Measurements from ENCODE around the gene MKLN1.
"Not testable (repeated sequence)": the region's sequence is repeated elsewhere in the genome, so short reads cannot be mapped to it uniquely, and the experiment has no call there.

MKLN1 gene

DNA sequence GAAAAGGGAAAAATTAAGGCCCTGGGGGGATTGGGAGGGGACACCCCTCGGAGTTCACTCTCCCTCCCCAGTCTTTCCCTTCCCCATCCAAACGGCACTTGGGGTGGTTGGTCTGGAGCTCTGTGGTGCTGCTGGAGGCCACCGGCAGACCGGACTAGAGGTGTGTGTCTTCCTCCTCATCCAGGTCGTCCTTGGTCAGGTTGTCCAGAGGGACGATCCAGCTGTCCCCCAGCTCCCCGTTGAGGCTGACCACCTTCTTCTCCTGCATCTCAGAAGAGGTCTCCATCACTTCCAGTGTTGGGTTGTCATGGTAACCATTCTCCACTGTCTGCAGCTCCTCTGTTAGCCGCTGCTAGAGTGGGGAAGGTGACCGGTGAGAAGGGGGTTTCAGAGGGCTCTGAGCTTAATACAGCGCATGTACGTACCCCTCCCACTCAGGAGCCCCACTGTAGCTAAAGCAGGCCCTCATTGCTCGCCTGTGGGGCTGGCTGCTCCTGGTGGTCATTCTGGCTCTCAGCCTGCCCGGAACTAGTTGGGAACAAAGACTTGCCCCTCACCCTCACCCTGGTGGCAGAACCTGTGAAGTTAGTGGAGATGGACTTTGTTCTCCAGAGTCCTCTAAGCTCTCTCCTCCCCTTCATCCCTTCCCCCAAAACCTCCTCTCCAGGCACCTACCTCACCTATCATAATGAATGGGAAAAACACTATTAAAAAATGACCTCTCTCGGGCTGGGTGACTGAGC lies 176.7 kb downstream of the MKLN1 start:
- DNase-seq, result no peak

DNA sequence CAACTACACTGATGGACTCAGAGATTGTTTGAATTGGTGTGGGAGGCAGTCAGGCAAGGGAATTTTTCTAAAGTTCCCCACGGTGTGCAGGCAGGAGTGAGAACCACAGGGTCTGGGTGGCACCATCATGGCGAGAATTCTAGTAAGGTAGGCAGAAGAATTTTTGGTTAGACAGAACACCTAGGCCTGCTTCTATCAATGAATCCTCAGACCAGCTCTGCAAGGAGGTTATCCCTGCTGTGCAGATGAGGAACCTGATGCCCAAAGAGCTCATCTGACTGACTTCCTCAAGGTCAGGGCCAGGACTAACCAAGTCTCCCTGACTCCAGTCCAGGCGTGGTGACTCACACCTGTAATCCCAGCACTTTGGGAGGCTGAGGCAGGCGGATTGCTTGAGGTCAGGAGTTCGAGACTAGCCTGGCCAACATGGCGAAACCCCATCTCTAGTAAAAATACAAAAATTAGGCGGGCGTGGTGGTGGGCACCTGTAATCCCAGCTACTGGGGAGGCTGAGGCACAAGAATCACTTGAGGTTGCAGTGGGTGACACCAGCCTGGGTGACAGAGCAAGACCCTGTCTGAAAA lies 177.5 kb downstream of the MKLN1 start:
- not testable (repeated sequence) for DNase-seq

DNA sequence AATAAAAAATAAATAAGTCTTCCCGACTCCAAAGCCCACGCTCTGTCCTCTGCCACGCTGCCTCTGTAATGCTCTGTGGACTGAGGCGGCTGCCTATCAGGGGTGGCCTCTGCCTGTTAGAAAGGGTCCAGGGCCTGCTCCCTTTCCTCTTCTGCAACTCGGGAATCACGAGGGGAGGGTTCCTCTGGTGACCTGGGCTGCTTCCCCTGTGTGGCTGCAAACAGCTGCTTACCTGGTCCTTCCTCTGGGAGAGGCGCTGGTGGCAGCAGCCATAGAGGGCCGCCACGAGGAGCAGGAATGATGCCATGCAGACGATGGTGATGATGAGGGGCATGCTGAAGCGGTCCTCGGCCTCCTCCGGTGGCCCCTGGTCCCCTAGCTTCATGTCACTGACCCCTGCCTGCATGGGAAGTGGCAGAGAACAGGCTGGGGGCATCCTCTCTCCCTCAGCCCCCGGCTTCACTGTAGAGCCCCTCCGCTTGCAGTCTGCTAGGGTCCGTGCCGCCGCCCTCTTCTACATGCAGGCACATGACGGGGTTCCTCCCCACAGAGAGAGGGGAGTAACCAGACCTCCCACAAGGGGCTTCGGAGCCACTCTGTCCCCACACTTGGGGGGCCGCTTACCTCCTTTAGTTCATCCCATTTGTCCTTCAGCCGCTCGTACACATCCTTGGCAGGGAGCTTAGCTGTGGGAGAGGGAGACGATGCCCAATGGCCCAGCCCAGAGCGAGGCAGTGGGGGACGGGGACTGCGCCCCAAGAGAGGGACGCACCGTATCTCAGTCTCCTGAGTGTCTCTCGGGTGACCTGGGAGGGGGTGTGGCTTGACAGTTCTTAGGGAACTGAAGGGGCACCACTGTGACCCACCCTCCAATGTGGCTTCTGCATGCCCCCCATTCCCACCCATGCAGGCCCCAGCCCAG lies 178.2 kb downstream of the MKLN1 start:
- no peak for DNase-seq

DNA sequence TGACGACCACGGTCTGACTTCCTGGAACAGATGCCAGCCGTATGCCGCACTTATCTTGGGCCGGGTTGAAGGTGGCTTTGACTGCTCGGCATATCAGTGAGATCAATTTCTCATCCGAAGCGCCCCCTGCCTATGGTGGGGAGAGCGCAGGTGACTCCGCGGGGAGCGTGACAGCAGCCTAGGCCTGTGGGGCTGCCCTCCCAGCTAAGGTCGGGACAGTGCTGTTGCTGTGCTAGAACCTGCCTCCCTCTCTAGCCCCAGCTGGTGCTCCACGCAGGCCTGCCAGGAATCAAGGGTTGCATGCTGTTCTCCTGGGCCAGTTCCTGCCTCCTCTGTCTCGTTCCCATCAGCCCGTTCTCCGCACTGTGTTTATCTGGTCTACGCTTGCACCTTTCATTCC lies 178.9 kb downstream of the MKLN1 start:
- DNase-seq, result no peak

DNA sequence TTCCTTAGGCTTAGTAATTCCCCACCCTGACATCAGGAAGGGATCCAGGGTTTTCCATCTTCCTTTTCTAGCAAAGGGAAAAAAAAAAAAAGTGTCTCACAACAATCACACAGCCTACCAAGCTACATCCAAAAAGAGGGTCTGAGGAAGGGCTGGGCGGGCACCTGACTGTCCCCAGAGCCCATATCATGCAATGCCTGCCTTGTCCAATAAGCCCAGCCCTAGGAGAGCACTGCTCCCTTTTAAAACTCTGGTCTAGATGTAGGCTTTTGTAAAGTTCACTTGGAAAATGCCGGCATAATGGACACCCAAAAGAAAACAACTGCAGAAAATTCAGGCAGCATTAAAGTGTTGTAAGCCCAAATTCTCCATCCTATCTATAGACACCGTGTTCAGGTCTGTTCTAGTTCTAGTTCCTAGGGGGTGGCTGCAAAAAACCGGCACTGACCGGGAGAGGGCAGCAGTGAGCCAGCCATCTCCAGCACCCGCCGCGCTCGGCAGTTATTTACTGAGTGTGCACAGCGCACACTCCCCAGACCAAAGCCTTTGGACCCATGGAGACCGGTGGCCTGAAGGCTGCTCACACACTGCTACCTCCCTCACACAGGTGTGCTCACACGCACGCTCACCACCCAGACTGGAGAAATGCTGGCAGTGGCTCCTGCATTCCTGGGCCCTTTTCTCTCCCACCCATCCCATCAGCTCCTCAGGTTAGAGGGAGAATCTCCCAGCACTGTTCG lies 180.1 kb downstream of the MKLN1 start:
- DNase-seq, result peak; percentile 63

DNA sequence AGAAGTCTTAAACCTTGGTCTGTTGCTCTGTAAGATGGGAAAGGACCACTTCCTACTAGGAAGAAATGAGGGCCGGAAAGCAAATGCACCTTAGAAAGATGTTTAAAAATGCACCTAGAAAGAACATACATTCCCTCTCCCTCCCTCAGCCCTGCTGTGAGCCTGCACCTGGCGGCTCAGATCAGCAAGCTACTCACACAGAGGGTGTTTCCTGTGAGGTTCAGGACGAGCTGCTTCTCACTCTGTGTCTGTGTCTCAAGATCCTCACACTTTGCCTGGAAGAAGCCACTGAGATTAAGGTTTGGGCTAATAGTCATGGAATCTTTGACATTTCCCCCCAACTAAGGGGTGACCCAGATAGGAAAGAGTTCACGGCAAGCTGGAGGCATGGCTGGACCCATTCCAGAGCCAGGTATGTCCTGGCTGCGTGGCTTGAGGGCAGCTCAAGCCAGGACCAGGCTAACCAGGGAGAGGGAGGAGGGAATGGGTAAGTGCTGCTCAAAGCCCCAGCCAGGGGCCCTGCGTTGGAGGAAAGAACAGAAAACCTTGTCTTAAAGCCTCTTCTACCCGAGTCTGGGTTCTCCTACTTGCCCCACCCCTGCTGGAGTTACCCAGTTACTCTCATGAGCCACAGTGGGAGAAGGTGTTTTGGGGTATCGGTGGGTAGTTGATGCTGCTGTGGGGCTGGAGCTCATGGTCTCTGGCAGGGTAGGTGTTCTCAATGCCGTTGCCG lies 181.2 kb downstream of the MKLN1 start:
- no peak for DNase-seq

DNA sequence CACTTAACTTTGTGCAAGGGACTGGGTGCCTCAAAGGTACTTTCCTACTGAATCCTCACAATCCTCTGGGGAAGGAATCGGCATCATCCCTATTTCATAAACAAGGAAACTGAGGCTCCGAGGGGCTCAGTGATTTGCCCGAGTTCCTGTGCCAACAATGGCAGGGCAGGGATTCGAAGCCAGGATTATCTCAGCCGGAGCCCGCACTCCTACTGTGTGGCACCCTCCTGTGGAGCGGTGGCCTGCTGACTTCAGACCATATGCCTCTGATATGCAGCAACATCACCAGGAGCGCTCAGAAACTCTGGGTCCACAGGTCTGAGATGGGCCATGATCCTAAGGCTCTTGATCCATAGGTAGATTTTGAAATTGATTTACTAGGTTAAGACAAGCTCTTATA lies 182.1 kb downstream of the MKLN1 start:
- no peak for DNase-seq

DNA sequence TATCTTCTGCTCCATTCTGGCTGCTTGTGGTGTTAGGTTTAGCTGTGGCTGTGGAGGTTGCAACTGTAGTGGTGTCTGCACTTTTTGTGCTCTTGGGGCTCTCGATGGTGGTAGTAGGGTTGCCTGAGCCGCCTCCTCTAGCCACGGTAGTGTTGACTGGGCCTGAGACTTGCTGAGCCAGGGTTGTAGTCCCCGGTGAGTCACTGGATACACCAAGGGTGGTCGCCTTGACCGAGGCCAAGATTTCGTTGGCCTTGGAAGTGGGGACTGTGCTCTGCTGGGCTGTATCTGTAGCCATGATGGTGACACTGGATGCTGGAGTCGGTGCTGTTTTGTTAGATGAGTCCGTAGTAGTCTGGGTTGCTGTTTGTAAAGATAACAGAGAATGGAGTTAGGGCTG lies 183.4 kb downstream of the MKLN1 start:
- no peak for DNase-seq

DNA sequence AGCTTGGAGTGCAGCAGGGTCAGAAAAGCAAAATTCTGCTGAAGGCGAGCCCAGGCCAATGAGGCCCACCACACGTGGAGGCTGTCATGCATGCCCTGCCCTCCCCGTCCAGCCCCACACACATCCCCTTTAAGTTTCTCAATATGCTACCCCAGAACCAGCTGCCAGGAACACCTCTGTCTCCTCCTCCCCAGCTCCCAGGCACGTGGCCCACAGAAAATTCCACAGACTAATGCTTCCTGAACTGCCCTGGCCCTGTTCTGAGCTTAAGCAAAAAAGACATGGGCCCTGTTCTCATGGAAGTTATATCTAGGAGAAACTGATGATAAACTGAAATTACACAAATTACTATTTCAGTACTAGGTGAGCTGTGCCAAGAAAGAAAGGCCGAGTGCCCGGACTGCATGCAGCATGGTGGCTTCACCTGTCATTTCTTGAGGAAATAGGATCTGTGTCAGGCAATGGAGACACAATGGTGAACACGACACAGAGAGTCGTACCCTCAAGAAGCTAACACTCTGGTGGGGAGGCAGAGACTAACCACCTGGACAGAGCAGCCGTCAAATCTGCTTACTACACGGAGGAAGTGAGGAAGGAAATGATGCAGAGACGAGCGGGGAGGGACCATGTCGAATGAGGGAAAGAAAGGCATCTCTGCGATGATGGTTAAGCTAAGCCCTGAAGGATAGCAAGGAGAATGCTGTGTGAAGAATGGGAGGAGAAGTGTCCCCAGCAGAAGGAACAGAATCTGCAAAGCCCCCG lies 184.3 kb downstream of the MKLN1 start:
- DNase-seq, result no peak

DNA sequence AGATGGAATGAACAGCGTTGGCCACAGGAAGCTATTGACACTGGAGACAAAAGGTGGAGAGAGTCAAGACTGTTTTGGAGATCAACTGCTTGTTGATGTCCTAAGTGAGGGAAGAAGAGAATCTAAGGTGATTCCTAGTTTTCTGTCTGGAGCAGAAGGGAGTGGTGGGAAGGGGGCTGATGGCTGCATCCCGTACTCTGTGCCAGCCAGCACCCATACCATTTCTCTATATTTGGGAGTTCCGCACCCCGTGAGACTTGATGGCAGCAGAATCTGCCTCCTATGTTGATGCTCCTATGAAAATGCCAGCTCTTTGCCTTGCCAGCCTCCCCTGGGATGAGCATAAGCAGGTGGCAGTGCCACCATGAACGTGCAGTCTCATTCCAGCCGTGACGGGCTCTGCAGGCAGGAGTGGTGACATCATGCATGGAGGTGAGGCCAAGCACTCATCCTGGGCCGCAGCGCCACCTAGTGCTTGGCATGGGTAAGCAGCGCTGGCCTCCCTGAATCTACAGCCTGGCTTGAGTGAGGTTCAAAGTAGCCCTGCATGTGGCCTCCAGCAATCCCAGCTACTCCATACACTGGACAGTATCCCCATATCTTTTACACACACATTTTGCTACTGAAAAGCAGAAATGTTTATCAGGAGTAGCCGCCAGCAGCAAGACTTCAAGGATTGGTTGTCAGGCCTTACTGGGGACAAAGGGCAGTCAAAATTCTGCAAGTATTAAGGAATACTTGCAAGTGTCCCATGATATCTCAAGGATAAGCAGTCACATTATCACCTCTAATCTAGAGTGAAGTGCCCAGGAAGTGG lies 185.8 kb downstream of the MKLN1 start:
- peak; percentile 88 for DNase-seq

DNA sequence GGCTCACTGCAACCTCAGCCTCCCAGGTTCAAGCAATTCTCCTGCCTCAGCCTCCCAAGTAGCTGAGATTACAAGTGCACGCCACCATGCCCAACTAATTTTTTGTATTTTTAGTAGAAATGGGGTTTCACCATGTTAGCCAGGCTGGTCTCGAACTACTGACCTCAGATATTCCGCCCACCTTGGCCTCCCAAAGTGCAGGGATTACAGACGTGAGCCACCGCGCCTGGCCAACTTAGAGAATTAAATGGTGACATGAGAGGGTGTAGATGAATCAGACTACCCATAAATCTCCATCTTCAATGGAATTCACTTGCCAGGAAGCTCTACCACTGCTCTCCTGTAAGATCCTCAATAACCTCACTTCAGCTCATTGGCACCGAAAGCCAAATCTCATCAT lies 187.8 kb downstream of the MKLN1 start:
- DNase-seq, result not testable (repeated sequence)

DNA sequence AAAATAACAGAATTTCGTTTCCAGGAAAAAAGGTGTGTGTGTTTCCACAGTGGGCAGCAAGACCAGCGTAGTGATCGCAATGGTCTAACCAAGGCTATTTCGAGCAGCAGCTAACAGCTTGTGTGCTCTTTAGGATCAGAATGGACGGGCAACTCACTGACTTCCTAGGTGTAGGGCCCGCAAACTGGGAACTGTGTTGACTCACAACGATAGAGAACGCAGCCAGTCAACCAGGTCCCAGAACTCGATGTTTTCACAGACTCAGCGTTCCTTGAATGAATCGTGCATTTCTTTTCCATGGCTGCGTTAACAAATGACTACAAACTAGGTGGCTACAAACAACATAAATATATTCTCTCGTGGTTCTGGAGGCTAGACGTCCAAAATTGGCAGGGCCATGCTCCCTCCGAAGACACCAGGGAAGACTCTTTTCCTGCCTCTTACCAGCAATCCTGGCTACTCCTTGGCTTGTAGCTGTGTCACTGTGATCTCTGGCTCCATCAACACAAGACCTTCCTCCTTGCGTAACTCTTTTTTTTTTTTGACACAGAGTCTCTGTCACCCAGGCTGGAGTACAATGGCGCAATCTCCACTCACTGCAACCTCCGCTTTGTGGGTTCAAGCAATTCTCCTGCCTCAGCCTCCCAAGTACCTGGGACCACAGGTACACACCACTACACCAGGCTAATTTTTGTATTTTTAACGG lies 189.7 kb downstream of the MKLN1 start:
- DNase-seq, result no peak

DNA sequence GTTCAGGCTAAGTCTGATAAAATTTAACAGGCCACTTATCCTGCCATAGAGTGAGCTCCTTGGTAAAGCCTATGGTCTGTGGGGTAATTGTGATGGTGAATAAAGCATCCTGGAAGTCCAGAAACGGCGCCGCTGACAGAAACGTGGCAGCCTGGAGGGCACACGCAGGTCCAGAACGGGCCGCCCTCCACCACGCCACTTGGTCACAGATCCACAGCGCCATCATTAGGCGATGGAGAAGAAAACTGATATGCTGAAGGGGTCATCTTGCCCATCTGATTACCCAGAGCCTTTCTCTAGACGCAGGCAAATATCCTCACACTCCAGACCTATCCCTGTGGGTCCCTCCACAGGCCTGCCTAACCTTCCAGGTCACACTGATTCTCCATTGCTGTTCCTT lies 190.9 kb downstream of the MKLN1 start:
- no peak for DNase-seq

DNA sequence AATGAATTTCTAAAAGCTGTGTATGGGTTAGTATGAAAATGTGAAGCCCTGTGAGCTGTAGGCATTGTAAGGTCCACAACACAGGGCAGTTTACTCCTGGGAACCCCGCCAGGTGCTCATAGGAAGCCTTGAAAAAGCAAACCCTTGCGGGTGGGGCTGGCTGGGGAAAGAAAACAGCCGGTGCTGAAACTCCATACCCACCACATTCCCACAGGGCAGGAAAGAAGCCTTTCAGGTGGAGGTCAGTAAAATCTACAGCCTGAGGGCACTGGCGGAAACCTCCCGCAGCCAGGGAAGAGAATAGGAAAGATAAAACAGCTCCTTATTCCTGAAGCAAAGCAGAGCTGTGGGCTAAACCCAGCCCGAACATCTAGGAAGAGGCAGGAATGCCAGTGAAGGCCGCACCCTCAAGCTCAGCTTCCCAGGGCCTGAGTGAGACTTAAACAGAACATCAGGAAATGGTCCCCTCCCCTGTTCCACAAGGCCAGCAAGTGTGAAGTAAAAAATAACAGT lies 194.0 kb downstream of the MKLN1 start:
- DNase-seq, result no peak

DNA sequence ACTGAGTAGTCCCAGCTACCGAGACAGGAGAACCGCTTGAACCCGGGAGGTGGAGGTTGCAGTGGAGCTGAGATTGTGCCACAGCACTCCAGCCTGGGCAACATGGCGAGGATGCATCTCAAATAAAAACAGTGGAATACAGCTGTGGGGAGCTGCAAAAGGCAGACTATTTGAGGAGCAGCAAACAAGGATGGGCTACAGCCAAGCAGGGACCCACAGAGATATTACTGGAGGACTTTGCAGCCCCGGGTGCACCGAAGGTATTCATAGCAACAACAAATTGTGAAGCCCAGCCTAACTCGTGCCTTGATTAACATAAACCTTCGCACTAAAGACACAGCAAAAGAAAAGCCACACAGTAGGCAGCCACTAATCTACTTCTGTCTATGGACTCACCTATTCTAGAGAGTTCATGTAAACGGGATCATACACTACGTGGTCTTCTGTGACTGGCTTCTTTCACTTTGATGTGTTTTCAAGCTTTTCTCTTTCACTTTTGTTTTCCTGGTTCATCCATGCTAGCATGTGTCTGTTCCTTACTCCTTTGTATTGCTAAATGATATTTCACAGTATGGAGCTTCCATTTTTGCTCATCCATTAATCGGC lies 194.8 kb downstream of the MKLN1 start:
- no peak for DNase-seq

DNA sequence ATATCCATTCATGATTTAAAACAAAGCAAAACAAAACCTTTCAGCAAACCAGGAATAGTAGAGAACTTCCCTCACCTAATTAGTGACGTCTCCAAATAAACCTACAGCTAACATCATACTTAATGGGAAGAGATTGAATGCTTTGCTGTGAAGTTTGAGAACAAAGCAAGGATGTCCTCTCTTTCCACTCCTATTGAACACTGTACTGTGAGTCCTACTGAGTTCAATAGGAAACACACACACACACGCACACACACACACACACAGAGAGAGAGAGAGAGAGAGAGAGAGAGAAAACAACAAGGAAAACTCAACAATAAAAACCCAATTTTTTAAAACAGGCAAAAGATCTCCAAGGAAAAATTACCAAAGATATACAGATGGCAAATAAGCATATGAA lies 196.4 kb downstream of the MKLN1 start:
- DNase-seq, result no peak

DNA sequence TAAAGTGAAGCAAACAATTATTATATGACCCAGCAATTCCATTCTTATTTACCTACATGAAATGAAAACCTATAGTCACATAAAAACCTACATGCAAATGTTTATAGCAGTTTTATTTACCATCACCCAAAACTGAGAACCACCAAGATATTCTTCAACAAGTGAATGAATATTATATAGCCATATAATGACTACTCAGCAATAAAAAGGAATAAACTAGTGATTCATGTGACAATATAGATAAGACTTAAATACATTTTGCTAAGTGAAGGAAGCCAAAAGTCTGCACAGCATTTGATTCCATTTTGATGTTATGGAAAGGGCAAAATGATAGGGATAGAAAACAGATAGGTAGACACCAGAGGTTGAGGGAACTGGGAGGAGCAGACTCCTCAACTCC lies 197.0 kb downstream of the MKLN1 start:
- no peak for DNase-seq

DNA sequence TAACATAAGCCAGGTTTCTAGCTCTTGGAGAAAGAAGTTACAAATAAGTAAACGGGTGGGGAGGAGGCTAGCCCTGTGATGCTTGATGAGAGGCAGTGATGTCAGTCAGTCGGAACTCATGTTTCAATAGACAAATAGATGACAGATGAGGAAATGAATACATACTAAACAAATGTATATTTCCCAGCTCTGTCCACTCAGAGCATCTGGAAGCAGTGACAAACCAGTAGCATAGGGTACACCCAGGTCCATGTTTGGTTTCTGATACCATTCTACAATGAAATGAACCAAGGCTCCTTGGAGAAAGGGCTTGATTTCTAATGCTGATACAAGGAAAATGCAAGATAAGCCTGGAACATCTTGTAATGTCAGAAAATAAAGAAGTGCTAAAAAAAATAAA lies 198.1 kb downstream of the MKLN1 start:
- no peak for DNase-seq

DNA sequence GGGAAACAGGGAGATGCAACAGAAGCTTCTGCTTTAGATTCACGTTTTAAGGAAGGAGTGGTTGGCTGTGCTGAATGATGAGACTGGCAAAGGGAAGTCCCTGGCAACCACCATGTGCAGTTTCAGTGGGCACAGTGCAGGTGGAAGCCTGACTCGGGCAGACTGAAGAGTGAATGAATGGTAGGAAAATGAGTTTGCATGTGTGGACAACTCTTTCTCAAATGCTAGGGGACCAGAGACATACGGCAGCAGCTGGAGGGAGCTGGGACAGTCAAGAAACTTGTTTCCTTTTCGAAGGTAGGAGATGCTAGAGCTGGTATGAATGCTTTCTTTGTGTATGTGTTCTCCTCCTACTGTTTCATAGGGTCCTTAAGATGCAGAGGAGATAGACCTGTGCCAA lies 199.8 kb downstream of the MKLN1 start:
- no peak for DNase-seq

All from NCI-H1105 treated with DMSO at 0.1 percent for 48 hours (cell line).